GM18868 (cell line): Measurements from ENCODE around the gene PCSK5.

ENCODE experiments used
- ATAC-seq: cut with Tn5 transposase; IDR thresholded peaks from one replicate; pipeline ENCODE4 v1.9.1; 2021; ENCODE audit warnings: mild to moderate bottlenecking, moderate library complexity; ENCODE audit not compliant: unreplicated experiment

PCSK5 gene

GRCh38 chr9:76115396-76115795 lies 224.9 kb downstream of the PCSK5 start:
- ATAC-seq = no peak

- ATAC-seq = no peak
Measured at GRCh38 chr9:76115982-76116646, 225.6 kb downstream of the PCSK5 start.

GRCh38 chr9:76116913-76117312 lies 226.4 kb downstream of the PCSK5 start:
- no peak for ATAC-seq

GRCh38 chr9:76127637-76128036 lies 237.2 kb downstream of the PCSK5 start:
- no peak for ATAC-seq

DNA sequence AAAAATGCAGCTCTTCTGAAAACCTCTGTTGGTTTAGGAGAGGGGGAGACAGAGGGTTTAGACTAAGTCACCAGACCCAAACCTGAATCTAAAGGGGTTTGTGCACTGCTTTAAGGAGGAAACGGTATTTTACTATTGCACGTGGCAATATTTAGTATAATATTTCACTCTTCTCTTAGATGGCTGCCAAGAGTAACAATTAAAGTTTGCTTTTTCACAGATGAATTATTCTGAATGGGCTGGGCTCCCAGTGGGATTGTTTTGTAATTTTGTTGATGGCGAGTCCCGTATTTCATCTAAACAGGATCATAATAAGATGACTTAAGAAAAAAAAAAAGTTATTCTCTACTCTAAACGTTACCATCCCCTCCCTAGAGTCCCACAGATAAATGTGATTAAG lies 245.4 kb downstream of the PCSK5 start:
- ATAC-seq = no peak

- peak; percentile 77 for ATAC-seq
Measured at GRCh38 chr9:76136986-76137385, 246.5 kb downstream of the PCSK5 start.

DNA sequence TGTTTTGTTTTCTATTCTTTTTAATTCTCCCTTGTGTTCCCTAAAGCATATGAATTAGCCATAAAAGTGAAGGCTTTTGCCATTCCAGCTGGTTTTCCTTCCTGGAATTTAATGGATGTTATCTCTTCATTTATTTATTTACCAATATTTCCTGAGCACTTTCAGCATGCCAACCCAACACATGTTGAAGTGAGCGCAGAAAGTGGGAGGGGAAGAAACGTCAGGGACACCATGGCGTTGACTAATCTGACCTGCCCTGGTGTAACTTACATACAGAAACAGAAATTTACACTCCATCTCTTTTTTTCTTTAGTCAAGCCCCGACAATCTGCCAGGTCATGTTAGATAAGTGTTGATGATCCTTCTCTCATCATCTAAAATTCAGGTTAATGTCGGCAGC lies 247.5 kb downstream of the PCSK5 start:
- no peak for ATAC-seq

GRCh38 chr9:76138360-76138759 lies 247.9 kb downstream of the PCSK5 start:
- ATAC-seq = no peak

DNA sequence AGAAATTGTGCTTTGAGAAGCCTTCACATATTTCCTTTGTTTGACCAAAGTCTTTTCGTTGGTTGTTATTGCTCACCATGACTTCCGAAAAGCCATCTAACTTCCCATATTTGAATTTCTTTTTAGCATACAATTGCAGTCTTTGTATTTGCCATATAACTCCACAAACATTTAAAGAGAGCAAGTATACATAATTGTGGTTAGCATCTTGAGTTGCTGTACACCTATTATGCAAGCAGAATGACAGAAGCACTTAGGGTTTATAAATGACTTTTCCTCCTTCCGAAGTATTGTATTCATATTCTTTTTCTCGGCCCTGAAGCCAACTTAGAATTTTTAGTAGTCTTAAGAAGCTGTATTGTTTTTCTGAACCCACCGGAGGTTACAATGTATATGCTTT lies 253.4 kb downstream of the PCSK5 start:
- no peak for ATAC-seq

- no peak for ATAC-seq
Measured at GRCh38 chr9:76150013-76150412, 259.5 kb downstream of the PCSK5 start.

GRCh38 chr9:76151267-76151666 lies 260.8 kb downstream of the PCSK5 start:
- no peak for ATAC-seq

DNA sequence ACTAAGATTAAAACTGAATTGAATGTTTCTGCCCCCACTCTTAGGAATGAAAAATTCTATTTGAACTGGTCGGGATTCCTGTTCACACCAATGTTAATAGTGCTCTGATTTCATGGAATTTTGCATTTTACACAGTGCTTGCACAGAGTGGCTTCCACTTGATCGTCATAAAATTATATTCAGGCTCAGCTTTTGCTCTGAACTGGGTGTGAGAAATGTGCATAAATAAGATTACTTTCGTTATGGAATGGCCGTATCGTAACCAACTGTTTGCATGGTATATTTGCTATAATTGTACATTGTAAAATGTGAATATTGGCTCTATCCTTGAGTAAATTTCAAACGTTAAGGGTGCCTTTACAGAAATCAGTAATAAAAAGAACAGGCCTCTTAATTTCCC lies 262.9 kb downstream of the PCSK5 start:
- ATAC-seq = no peak

- ATAC-seq = no peak
Measured at GRCh38 chr9:76153902-76154629, 263.6 kb downstream of the PCSK5 start.

DNA sequence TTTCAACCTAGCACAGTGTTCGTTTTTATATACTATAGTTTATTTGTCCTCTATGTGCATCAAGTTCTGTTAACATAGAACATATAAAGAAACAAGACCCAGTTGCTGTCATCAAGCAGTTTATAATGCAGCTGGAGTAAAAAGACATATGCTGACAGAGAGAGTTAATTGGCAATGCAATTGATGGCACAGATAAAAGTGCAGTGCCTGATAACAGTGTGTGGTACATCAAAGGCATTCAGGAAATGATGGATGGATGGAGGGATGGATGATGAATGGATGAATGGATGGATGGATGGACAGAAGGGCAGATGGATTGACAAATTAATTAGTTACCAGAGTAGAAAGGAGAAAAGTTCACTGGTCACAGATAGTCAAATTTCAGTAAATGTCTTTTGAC lies 264.9 kb downstream of the PCSK5 start:
- ATAC-seq = no peak

GRCh38 chr9:76158713-76159112 lies 268.2 kb downstream of the PCSK5 start:
- ATAC-seq = no peak

DNA sequence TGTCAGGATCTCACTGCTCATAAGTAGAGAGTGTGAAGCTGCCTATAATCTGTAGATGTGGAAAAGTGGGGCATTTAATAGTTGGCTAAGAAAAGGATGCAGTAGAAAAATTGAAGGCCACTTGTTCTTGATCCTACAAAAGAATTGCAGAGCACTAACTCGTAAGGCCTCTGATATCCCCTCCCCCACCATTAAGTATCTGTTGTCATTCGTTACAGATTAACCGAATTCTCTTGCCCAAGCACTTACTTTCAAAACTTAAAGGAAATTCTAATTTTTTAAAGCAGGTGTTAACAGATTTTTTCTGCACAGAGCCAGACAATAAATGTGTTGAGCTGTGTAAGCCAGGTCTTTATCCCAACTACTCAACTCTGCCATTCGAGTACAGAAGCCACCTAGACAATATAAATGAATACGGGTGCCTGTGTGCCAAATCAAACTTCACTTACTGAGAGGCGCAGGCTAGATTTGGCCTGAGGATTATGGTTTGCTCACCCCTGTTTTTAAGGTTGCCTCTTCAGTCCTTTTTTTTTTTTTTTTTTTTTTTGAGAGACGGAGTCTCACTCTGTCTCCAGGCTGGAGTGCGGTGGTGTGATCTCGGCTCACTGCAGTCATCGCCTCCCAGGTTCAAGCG lies 268.9 kb downstream of the PCSK5 start:
- no peak for ATAC-seq

- no peak for ATAC-seq
Measured at GRCh38 chr9:76161106-76161505, 270.6 kb downstream of the PCSK5 start.

DNA sequence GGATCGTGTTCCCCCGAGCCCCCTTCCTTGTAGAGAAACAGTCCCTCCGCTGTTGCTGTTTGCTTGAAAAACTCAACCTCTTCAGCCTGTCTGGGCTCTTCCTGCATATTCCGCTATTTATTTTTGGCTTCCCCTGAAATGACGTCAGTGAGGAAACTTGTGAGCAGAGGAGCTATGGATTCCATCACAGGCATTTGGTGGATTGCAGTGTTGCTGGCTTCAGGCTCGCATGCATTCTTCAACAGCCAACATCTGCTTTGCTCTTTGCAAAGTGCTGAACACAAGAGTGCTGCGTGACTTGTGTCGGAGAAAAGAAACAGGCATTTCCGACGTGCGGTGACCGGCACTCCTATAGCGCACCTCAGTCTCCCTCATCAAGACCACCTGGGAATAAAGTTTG lies 271.1 kb downstream of the PCSK5 start:
- ATAC-seq = no peak

GRCh38 chr9:76162086-76162730 lies 271.7 kb downstream of the PCSK5 start:
- ATAC-seq = no peak

DNA sequence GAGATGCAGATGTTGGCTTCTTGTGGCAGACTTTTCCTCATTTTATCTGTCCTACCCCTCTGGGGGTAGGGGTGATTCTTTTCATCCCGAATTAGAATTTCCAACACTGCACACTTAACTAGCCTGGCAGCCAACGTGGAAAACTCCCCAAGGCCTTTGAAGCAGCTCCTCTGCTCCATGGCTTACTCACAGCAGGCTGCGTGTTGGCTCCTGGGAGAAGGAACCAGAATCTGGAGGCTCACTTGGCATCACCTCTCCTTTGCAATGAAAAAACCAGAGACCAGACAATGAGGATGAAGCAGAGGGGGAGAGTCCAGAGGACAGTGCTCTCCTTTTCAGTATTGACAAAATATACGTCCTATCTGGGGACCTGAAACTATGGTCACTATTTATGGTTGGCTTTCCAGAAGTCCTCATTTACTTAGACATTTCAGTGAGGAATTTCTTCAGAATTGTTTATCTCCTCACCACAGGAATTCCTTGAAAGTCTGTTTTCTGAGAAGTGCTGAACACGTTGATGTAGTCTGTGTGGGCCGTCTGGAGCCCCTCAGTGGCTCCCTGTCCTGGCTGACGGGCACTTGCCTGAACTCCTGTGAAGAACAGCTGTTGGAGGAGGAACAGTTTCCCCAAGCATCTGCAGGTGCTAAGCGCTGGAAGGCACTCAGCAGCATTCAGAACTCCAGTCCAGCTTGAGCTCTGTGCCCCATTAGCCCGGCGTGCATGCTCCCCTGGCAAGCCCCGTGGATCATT lies 272.5 kb downstream of the PCSK5 start:
- ATAC-seq = no peak

DNA sequence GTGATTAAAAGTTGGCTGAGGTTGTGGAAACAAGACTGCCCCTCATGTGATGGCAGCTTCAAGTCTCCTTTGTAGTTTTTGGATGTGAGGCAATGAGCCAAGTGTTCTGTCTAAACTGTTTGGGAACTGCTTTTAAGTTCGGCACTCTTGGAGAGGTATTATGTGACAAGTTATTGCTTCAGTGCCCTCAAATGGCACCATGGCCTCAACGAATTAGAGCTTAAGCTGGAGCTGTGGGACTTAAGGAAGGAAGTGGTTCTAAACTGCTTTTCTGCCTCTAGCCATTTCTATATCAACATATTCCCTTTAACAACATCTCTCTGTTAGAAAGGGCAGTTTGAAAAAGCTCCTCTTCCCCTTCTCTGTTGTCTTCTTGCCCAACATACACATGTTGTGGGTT lies 276.1 kb downstream of the PCSK5 start:
- ATAC-seq = no peak
